B cell (primary cell): Measurements from ENCODE around the gene RNU1-2. TPM values are rescaled to one million over a fixed set of nuclear protein-coding genes. Genes with fewer than 3 reads are reported as not detected.
"Not testable (repeated sequence)": the region's sequence is repeated elsewhere in the genome, so short reads cannot be mapped to it uniquely, and the experiment has no call there.

Source experiments
- ATAC-seq: fragments of 200-7000 bp; cut with Tn5 transposase; one replicate; pipeline ENCODE4 v1.10.0; 2021; ENCODE audit warnings: low read depth, mild to moderate bottlenecking, moderate number of reproducible peaks, moderate library complexity
- CTCF ChIA-PET: fragments of 350-600 bp; sonication (Branson Sonifier 250); formaldehyde crosslinking; loops from one replicate; lab custom pipeline; 2021; ENCODE audit warnings: antibody characterized with exemption, inconsistent platforms; lab: Charles Lee
- POLR2A ChIA-PET: fragments of 350-600 bp; sonication (Branson Sonifier 250); formaldehyde crosslinking; loops from one replicate; lab custom pipeline; 2021; ENCODE audit warnings: antibody characterized with exemption; lab: Charles Lee
- DNase-seq: peaks from one replicate; pipeline ENCODE4 v3.0.0; 2013
- H2AFZ ChIP-seq: 2 replicates; pipeline ENCODE4 v1.6.1; 2012; ENCODE audit warnings: mild to moderate bottlenecking, low read depth, low read length; ENCODE audit not compliant: insufficient read depth, poor library complexity, severe bottlenecking
- H3K27ac ChIP-seq, 2 donors: 1 replicate in 1 of 2; 2 replicates in 1 of 2; pipeline ENCODE4 v1.5.1; 2012 to 2013; ENCODE audit warnings: low read length in 2 of 2, mild to moderate bottlenecking in 2 of 2, moderate library complexity in 1 of 2
- H3K27me3 ChIP-seq, 4 experiments: fragments of 200-600 bp in 1 of 4; sonication (generic) in 1 of 4; replicated peaks in 1 of 4; 1 replicate in 2 of 4; 2 replicates in 2 of 4; pipeline versions ENCODE4 v1.6.1 to v1.7.0; 2013 to 2016; ENCODE audit warnings: low read length in 3 of 4, mild to moderate bottlenecking in 2 of 4, mixed read lengths in 1 of 4, moderate library complexity in 1 of 4; ENCODE audit not compliant: insufficient read depth in 4 of 4, control insufficient read depth in 3 of 4; ENCODE audit errors: control extremely low read depth in 1 of 4
- H3K36me3 ChIP-seq, 2 experiments: replicated peaks in 1 of 2; 1 replicate in 1 of 2; 2 replicates in 1 of 2; pipeline versions ENCODE4 v1.6.1 to v1.7.1; 2013; ENCODE audit warnings: low read length in 1 of 2; ENCODE audit not compliant: insufficient read depth in 2 of 2, control insufficient read depth in 1 of 2; ENCODE audit errors: control extremely low read depth in 1 of 2, extremely low read depth in 1 of 2
- H3K4me1 ChIP-seq, 2 donors: fragments of 200-600 bp in 1 of 2; sonication (generic) in 1 of 2; 1 replicate in 1 of 2; 2 replicates in 1 of 2; pipeline versions ENCODE4 v1.5.1 to v1.6.1; 2013 to 2017; ENCODE audit warnings: low read length in 2 of 2; ENCODE audit not compliant: control insufficient read depth in 2 of 2, insufficient read depth in 2 of 2
- H3K4me2 ChIP-seq: replicated peaks from 2 replicates; pipeline ENCODE3; 2012; ENCODE audit warnings: mild to moderate bottlenecking, low read depth, low read length; ENCODE audit not compliant: poor library complexity, severe bottlenecking
- H3K4me3 ChIP-seq, 5 experiments: fragments of 200-600 bp in 1 of 5; sonication (generic) in 1 of 5; 1 replicate in 3 of 5; 2 replicates in 2 of 5; pipeline versions ENCODE4 v1.5.1 to v1.7.0; 2011 to 2016; ENCODE audit warnings: low read length in 4 of 5, mild to moderate bottlenecking in 4 of 5, low read depth in 2 of 5, control low read depth in 1 of 5, moderate library complexity in 1 of 5; ENCODE audit not compliant: insufficient read depth in 1 of 5; ENCODE audit errors: control extremely low read depth in 1 of 5, extremely low read depth in 1 of 5
- H3K79me2 ChIP-seq: fragments of 200-600 bp; sonication (generic); one replicate; pipeline ENCODE4 v1.6.0; 2016; ENCODE audit warnings: low read length; ENCODE audit not compliant: control insufficient read depth, insufficient read depth
- H3K9ac ChIP-seq: fragments of 200-600 bp; sonication (generic); 2 replicates; pipeline ENCODE4 v1.6.1; 2017; ENCODE audit warnings: mild to moderate bottlenecking, low read length, moderate library complexity
- H3K9me3 ChIP-seq, 3 donors: one replicate each; pipeline versions ENCODE4 v1.6.1 to v1.7.1; 2013; ENCODE audit warnings: low read length in 2 of 3; ENCODE audit not compliant: control insufficient read depth in 2 of 3, insufficient read depth in 1 of 3; ENCODE audit errors: control extremely low read depth in 1 of 3
- H4K20me1 ChIP-seq: 2 replicates; pipeline ENCODE4 v1.6.0; 2012; ENCODE audit warnings: mild to moderate bottlenecking, low read length; ENCODE audit not compliant: insufficient read depth, control insufficient read depth, poor library complexity, severe bottlenecking
- H3K27ac Mint-ChIP-seq: one replicate; pipeline ENCODE4 v1.8.0; 2021; ENCODE audit warnings: mixed read lengths
- H3K27me3 Mint-ChIP-seq: one replicate; pipeline ENCODE4 v1.8.0; 2021; ENCODE audit warnings: mixed read lengths
- H3K4me1 Mint-ChIP-seq: one replicate; pipeline ENCODE4 v1.8.0; 2021; ENCODE audit warnings: mixed read lengths
- H3K4me3 Mint-ChIP-seq: one replicate; pipeline ENCODE4 v1.8.0; 2021; ENCODE audit warnings: mixed read lengths
- H3K9me3 Mint-ChIP-seq: one replicate; pipeline ENCODE4 v1.8.0; 2022; ENCODE audit warnings: mixed read lengths; ENCODE audit not compliant: insufficient read depth
- CTCF ChIP-seq: fragments of 200-600 bp; IDR thresholded peaks from one replicate; pipeline ENCODE4 v1.8.0; 2022; ENCODE audit warnings: antibody characterized with exemption, mild to moderate bottlenecking
- EZH2 ChIP-seq: IDR thresholded peaks from 2 replicates; pipeline ENCODE4 v1.6.1; 2012; ENCODE audit warnings: borderline replicate concordance, low read depth, mild to moderate bottlenecking, moderate library complexity, low read length; ENCODE audit not compliant: insufficient read depth, poor library complexity, severe bottlenecking
- WGBS: methylation state at CpG from one replicate; pipeline ENCODE4 v1.1.5; 2013; ENCODE audit warnings: missing lambda C conversion rate; ENCODE audit not compliant: insufficient coverage; 5-methylcytosine and 5-hydroxymethylcytosine counted together
- intact Hi-C: fragments of 100-400 bp; cut with micrococcal nuclease; formaldehyde crosslinking; loops from one replicate; pipeline ENCODE4 v1.10.0; 2022
- polyA plus RNA-seq: library from polyadenylated mRNA; depleted of rRNA; stranded (reverse); fragments of >200 nt; gene quantifications from 2 replicates; pipeline ENCODE4 v1.2.3, GENCODE V29; 2012
- total RNA-seq, 2 donors: library from RNA; stranded (reverse); fragments of 120-200 nt in 1 of 2; gene quantifications; 1 replicate in 1 of 2; 2 replicates in 1 of 2; pipeline versions ENCODE4 v1.2.3 to v1.2.4, GENCODE V29; 2013 to 2022

Gene RNU1-2
- total and polyA plus RNA-seq, 2 donors (not counting 1 experiment from before 2014, with no cell fraction given), result 4,377 TPM; not detected in 1

DNA sequence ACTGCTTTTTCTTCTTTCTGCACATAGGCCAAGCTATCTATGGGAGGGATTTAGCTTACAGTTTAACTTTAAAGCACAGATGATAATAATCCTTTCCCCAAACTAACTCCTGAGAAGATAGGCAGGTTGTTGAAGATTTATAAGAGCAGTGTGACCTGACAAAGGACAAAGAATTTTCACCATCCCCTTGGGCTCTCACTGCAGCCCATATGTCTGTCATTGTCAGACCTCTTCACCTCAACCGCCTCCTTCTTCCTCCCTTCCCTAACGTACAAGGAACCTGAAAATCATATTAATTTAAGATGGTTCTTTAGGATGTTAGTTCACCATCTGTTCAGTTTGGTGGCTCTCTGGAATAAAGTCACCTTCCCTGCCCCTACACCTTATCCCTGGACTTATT is 5.0 kb downstream of the RNU1-2 start:
- Histone ChIP-seq H4K20me1 (no peaks in the 10 kb centered on the region), H2AFZ (no peak overlapping the region), H3K9me3 (peaks cover 0 to 5% (median 4%) of the 10 kb centered on the region in 3 donors), H3K4me1 (peaks cover 45 to 51% of the 10 kb centered on the region in 2 donors), H3K9ac (no peak overlapping the region), H3K36me3 (no peaks in the 10 kb centered on the region), H3K4me3 (peak overlapping the region in 1 of 5 experiments; percentile 6), H3K4me2 (peak overlapping the region; percentile 46), H3K79me2 (no peaks in the 10 kb centered on the region), H3K27me3 (no peaks in the 10 kb centered on the region), H3K27ac (peak overlapping the region in 1 of 2 donors; percentile 75)
- no peak for ATAC-seq
- Mint-ChIP-seq H3K27ac (no peak overlapping the region), H3K9me3 (no peaks in the 10 kb centered on the region), H3K4me3 (no peak overlapping the region), H3K27me3 (no peaks in the 10 kb centered on the region), H3K4me1 (peaks cover 44% of the 10 kb centered on the region)
- ChIA-PET POLR2A (no interaction called here), CTCF (no interaction called here)
- no peak for DNase-seq
- TF ChIP-seq EZH2 (no peak), CTCF (no peak)
- intact Hi-C loops, result no loop called here
- no CpG with 5 or more reads among the region's 2 CpGs for WGBS

DNA sequence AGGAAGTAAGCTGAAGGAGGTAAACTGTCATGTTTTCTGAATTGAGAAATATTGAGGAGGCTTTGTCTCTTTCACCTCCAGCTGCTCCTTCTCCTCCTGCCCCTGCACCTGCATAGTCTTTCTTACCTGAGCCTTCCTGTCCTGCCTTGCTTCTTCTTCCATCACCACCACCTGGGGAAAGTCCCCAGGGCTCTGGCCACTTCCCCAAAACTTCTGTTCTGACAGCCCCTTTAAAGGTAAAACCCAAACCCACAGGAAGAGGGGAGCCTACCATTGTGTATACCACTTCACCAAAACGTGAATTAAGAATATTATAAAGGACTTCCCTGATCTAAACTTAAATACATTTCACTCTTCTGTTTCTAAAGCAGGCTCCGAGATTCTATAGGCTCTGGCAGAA is 5.6 kb downstream of the RNU1-2 start:
- peaks cover 46 to 56% of the 10 kb centered on the region in 2 donors for H3K4me1 ChIP-seq
- H3K27ac Mint-ChIP-seq, result peak overlapping the region; percentile 73
- POLR2A ChIA-PET, H3K4me3 ChIP-seq, ATAC-seq, H3K27me3 Mint-ChIP-seq, H3K27me3 ChIP-seq, CTCF ChIA-PET, H2AFZ ChIP-seq, H3K79me2 ChIP-seq, H3K9me3 Mint-ChIP-seq, H4K20me1 ChIP-seq, intact Hi-C loops, H3K36me3 ChIP-seq: not testable (repeated sequence)
- H3K27ac ChIP-seq, result peak overlapping the region; percentile 21 to 75
- peaks cover 0 to 11% (median 7%) of the 10 kb centered on the region in 3 donors for H3K9me3 ChIP-seq
- peak overlapping the region; percentile 3 for H3K9ac ChIP-seq
- peak overlapping the region; percentile 34 for H3K4me3 Mint-ChIP-seq
- peaks cover 42% of the 10 kb centered on the region for H3K4me1 Mint-ChIP-seq
- WGBS, result no CpG with 5 or more reads among the region's 2 CpGs
- H3K4me2 ChIP-seq, result peak overlapping the region; percentile 46
- peak; percentile 56 for DNase-seq
